Cerebellar nuclear complex (tissue), 1 donor: Measurements from ENCODE around the gene NCF4.
A peak's percentile ranks its signal among the peaks of the same experiment; 100 is the strongest.

Experiments used
- DNase-seq, 2 experiments: peaks; one replicate each; lab custom pipeline; 2025; lab: John Stamatoyannopoulos, UW

Gene NCF4

GRCh38 chr22:36838119-36839030, 22.4 kb upstream of the NCF4 start:
- no peak for DNase-seq

DNA sequence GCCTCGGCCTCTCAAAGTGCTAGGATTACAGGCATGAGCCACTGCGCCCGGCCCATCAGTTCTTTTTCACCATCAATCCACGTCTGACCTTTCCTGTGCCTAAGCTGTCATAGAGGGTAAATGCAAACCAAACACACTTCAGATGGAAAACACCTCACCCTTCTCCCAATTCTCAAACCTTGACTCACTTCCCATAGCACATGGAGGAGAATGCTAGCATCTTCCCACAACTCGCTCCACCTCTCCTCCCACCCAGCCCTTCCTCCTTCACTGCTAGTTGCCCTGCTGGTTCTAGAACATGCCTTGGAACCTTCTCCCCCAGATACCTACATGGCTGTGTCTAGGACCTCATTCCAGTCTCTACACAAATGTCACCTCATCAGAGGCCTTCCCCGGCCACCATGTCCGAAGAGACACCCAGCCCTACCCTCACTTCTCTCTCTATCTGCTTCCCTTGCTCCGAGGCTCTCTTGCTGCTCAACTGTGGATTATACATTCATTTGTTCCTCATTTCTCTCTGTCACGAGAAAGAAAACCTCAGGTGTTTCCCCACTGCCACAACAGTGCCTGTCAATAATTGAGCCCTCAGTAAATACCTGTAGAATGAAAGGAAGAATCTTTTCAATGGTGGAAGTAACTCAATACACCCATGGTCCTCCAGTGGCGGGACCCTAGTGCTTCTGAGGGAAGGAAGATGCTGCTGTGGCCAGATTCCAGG, 21.3 kb upstream of the NCF4 start:
- DNase-seq, result no peak

DNA sequence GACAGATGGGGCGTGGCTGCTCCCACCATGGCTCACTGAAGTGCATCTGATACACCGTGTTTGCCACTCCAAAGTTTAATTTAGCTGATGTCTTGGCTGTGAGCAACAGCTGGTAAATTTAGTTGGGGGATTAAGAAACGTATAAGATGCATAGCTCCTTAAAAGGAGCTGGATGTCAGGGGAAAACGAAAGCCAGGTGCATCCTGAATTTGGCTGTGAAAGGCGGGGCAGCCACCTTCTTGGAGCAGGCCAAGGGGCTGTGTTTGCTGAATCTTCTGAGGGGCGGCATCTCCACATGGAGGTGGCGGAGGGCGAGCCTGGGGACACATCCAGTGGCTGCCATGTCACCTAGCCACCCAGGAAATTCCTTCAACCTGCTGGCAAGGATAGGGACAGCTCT, 20.7 kb upstream of the NCF4 start:
- no peak for DNase-seq

DNA sequence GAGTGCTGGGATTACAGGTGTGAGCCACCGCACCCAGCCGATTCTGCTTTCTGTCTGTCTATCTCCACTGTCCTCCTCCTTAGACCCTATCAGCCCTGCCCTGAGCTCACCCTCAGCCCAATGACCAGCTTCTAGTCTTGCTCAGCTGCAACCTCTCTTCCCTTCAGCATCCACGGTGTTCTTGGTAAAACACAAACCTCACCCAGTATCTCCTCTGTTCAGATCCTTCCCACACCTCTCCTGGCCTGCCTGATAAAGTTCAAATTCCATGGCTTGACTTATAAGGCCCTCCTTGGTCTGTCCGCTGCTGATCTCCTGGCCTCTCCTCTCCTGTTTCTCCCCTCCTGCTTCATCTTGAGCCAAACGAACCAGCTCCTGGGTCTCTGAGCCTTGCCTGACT, 14.5 kb upstream of the NCF4 start:
- no peak for DNase-seq

DNA sequence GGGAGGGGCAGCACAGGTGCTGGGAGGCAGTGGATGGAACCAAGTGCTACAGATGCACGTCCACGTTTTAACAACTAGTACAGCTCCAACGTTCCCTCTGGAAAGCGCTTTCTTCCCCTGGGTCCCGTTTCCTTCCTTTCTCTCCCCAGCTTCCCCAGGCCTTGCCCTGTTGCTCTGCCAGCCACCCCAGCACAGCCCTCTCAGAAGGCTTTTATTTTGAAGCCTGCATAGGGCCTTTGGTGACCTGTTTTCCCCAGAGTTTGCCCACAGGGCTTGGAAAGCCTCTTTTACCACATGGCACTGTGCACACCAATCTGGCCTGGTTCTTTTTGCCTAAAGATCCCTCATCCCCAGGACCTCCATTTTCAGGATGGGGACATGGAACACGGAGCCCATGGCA, 13.9 kb upstream of the NCF4 start:
- DNase-seq, result no peak

DNA sequence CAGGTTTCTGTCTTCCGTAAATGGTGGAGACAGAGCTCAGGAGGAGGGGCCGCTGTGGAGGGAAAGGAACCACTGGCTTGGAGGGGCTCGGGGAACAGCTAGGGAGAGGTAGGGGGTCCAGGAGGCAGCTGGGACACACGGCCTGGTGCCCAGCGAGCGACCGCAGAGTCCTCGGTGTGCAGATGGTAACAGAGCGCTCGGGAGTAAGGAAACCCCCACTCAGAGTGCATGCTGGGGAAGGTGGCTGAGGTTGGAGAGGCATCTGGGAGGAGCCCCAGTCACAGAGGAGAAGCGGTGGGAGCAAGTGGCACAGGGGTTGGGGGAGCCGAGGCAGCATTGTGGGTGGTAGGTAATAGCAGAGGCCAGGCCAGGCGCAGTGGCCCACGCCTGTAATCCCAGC, 10.8 kb upstream of the NCF4 start:
- no peak for DNase-seq

GRCh38 chr22:36850682-36851081, 10.1 kb upstream of the NCF4 start:
- no peak for DNase-seq

- DNase-seq, result no peak
These were observed 8.5 kb upstream of the NCF4 start for GRCh38 chr22:36852056-36852973.

GRCh38 chr22:36853407-36854099, 7.3 kb upstream of the NCF4 start:
- no peak for DNase-seq

GRCh38 chr22:36855478-36855877, 5.3 kb upstream of the NCF4 start:
- DNase-seq, result no peak

DNA sequence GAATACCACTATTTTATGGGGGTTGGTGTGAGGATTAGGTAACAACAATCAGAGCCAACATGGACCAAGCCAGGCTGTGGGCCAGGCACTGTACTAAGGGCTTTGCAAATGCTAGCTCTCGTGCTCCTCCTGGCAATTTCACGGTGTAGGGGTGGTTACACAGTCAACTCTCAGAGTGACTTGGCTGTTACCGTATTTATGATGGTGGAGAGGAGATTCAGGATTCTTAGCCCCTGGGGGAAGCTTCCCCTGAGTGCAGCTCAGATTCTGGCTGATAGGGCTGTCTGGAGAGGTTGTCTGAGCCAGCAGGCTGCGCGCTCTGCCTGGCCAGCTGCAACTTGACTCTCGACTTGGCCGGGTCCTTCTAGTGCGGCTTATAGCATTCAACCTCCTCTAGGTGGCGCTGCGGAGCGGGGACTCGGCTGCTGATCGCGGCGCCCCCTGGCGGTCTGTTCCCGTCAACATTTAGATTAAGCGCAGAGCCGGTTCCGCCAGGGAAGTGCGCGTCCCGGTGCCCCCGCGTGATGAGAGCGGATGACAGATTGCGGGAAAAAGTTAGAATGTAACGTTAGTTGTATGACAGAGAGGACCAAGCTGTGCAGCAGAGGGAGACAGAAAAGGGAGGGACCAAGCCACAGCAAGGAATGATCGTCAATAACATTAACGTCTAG, 4.5 kb upstream of the NCF4 start:
- DNase-seq, result peak in 1 of 2 experiments; percentile 16

DNA sequence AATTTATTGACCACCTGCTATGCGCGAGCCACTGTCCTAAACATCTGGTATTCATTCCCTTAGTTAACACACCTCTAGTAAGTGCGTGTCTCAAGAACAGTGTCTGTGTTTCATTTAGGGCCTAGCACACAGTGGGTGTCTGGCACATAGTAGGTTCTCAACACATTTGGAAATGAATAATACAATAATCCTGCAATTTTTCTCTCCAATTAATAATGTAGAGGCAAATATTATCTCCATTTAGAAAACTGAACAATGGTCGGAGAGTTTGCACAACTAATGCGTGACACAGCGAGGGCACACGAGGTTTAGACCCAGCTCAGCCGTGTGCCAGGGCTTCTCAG, 4.0 kb upstream of the NCF4 start:
- DNase-seq, result no peak

GRCh38 chr22:36858156-36858555, 2.6 kb upstream of the NCF4 start:
- no peak for DNase-seq

DNA sequence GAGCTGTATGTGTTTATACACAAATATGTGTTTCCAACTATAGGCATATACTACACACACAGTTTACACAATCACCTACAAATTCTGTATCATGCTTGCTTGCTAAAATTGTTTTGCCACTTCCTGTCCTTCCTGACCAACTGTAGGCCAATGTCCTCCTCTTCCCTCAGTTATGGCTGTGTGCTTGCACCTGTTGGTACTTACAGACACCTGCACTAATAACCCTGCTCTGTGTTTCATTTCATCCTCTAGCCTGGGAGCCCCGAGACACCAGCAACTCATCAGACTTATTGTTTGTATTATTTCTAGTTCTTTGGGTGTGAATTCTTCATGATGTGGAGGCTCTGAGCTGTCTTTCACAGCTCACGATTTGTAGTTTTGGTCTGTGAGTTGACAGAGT, 1.8 kb upstream of the NCF4 start:
- no peak for DNase-seq

DNA sequence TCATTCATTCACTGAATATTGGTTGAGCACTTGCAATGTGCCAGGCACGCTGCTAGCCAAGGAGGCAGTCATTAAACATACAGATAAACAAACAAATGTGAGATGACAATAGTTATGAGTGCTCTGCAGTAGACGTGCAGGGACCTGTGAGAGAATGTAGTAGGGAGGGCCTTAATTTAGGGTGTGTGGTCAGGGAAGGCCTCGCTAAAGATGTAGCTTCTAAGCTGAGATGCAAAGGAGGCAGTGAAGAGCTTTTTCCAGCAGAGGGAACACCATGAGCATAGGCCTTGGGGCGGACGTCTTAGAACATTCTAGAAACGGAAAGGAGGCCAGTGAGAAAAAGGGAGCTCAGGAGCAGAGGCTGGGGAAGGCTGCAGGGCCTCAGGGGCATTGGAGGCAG, 789 bp upstream of the NCF4 start:
- DNase-seq, result no peak

GRCh38 chr22:36860438-36860820, 377 bp upstream of the NCF4 start:
- no peak for DNase-seq

- no peak for DNase-seq
These were observed 1.7 kb downstream of the NCF4 start for GRCh38 chr22:36862251-36863242.

DNA sequence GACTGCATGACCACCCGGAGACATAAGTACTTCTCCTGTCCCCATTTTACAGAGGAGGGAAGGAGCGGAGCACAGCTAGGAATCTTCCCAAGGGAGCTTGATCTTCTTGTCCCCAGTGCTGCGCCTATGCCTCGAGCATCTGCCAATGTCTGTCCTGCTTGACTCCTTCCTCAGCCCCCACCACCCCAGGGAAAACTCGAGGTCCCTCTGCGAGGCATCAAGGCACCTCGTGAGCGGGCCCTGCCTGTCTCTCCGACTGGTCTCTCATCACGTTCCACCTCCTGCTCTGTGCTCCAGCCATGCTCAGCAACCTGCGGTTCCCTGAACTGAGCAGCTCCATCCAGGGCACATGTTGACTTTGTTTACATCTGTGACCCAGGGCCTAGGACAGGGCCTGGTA, 2.5 kb downstream of the NCF4 start:
- DNase-seq, result no peak

GRCh38 chr22:36863979-36864378, 3.2 kb downstream of the NCF4 start:
- no peak for DNase-seq
